Vagina (tissue), 2 donors: ENCODE data around the gene FAXDC2.

Experiments used
- CTCF ChIP-seq, 3 experiments: fragments of 450-650 bp in 2 of 3; fragments of 200-600 bp in 1 of 3; sonication (generic) in 1 of 3; IDR thresholded peaks; one replicate each; pipeline ENCODE4 v1.5.1; 2017 to 2019; ENCODE audit warnings: antibody characterized with exemption in 3 of 3, mild to moderate bottlenecking in 2 of 3, moderate library complexity in 2 of 3
- POLR2A ChIP-seq, 2 donors: fragments of 450-650 bp; IDR thresholded peaks; one replicate each; pipeline ENCODE4 v1.6.1; 2017; ENCODE audit warnings: antibody characterized with exemption in 2 of 2, mild to moderate bottlenecking in 2 of 2, moderate library complexity in 2 of 2
- POLR2AphosphoS5 ChIP-seq, 2 donors: sonication (generic); formaldehyde crosslinking; IDR thresholded peaks; one replicate each; pipeline ENCODE4 v1.9.0; 2017; ENCODE audit warnings: antibody characterized with exemption in 2 of 2, mild to moderate bottlenecking in 2 of 2, low read depth in 1 of 2; ENCODE audit not compliant: insufficient read depth in 1 of 2

GRCh38 chr5:154841273-154841661, 9.1 kb downstream of the FAXDC2 start:
- no peak for TF ChIP-seq CTCF (IDR thresholded peaks at IDR 0.05)
- TF ChIP-seq POLR2A (IDR thresholded peaks at IDR 0.05) = no peak
- no peak for TF ChIP-seq POLR2AphosphoS5 (IDR thresholded peaks at IDR 0.05; ENCODE audit: insufficient read depth in 1 of 2, low read depth in 1 of 2)
